Lung (tissue), 12 donors: ENCODE results near the gene KRTAP22-2. TPM values are rescaled to one million over a fixed set of nuclear protein-coding genes. Genes with fewer than 3 reads are reported as not detected.

ENCODE experiments used
- ATAC-seq: fragments of 200-7000 bp; cut with Tn5 transposase; one replicate; pipeline ENCODE4 v1.9.1; 2020; ENCODE audit warnings: moderate number of reproducible peaks; ENCODE audit not compliant: insufficient read depth, low FRiP score
- DNase-seq, 3 donors: peaks; one replicate each; pipeline ENCODE4 v3.0.0-alpha.2; 2013 to 2017
- H3K27ac ChIP-seq, 2 donors: one replicate each; pipeline ENCODE4 v1.5.1; 2013; ENCODE audit warnings: mild to moderate bottlenecking in 2 of 2, moderate library complexity in 2 of 2, control low read depth in 1 of 2, inconsistent platforms in 1 of 2, low read depth in 1 of 2, low read length in 1 of 2
- H3K27me3 ChIP-seq, 3 donors: one replicate each; pipeline ENCODE4 v1.5.1; 2013; ENCODE audit warnings: low read length in 2 of 3; ENCODE audit not compliant: control insufficient read depth in 3 of 3, insufficient read depth in 3 of 3
- H3K36me3 ChIP-seq, 4 donors: one replicate each; pipeline ENCODE4 v1.5.1; 2013; ENCODE audit warnings: low read length in 4 of 4, mild to moderate bottlenecking in 1 of 4, moderate library complexity in 1 of 4; ENCODE audit not compliant: control insufficient read depth in 4 of 4, insufficient read depth in 4 of 4
- H3K4me1 ChIP-seq, 5 donors: one replicate each; pipeline ENCODE4 v1.5.1; 2013; ENCODE audit warnings: low read length in 5 of 5, mild to moderate bottlenecking in 2 of 5, moderate library complexity in 1 of 5; ENCODE audit not compliant: control insufficient read depth in 5 of 5, insufficient read depth in 5 of 5
- H3K4me3 ChIP-seq: one replicate; pipeline ENCODE4 v1.5.1; 2013; ENCODE audit warnings: mild to moderate bottlenecking, control low read depth, moderate library complexity
- H3K9ac ChIP-seq, 2 donors: one replicate each; pipeline ENCODE4 v1.5.1; 2013; ENCODE audit warnings: low read length in 2 of 2, control low read depth in 1 of 2; ENCODE audit not compliant: insufficient read depth in 1 of 2
- H3K9me3 ChIP-seq, 4 donors: one replicate each; pipeline ENCODE4 v1.5.1; 2013; ENCODE audit warnings: low read length in 3 of 4, mild to moderate bottlenecking in 1 of 4, moderate library complexity in 1 of 4; ENCODE audit not compliant: control insufficient read depth in 4 of 4, insufficient read depth in 3 of 4
- CTCF ChIP-seq: IDR thresholded peaks from 2 replicates; pipeline ENCODE4 v1.5.1; 2012; ENCODE audit warnings: mild to moderate bottlenecking; ENCODE audit errors: control extremely low read depth, extremely low read depth
- whole genome bisulfite sequencing, 2 donors: extraction: QIAGEN DNeasy Blood & Tissue Kit; methylation state at CpG; one replicate each; pipeline ENCODE4 v1.1.7; 2013; 5-methylcytosine and 5-hydroxymethylcytosine counted together
- polyA plus RNA-seq, 2 donors: library from polyadenylated mRNA; stranded (reverse); fragments of 200-250 nt; gene quantifications; one replicate each; pipeline ENCODE4 v1.2.1, GENCODE V29; 2013
- total RNA-seq, 2 donors: library from RNA; depleted of rRNA in 1 of 2; stranded (reverse); fragments of >200 nt in 1 of 2; gene quantifications; one replicate each; pipeline ENCODE4 v1.2.1, GENCODE V29; 2014 to 2021
- donor health status: control.
- donor health status: control.
- donor health status: Bipolar disorder and iron deficiency.
- donor health status: healthy.
- donor health status: DM: yes; HTN: yes; CAD: no.

Gene KRTAP22-2
- total and polyA plus RNA-seq, 4 donors, result not detected

- no peak for TF ChIP-seq CTCF
- WGBS, 2 donors, result 92 to 93% methylated on average over 3 of the region's 3 CpGs
- no peaks in the 10 kb centered on the region for H3K27me3 ChIP-seq
- peaks cover 0 to 12% (median 2%) of the 10 kb centered on the region in 4 donors for H3K9me3 ChIP-seq
- H3K36me3 ChIP-seq, result no peaks in the 10 kb centered on the region
- no peak within 1 kb of the TSS for H3K4me3 ChIP-seq
- no peak within 1 kb of the TSS for H3K9ac ChIP-seq
- no peak for DNase-seq
- H3K4me1 ChIP-seq, result no peaks in the 10 kb centered on the region
- no peak within 1 kb of the TSS for H3K27ac ChIP-seq
- no peak for ATAC-seq
These were observed 30.3 kb upstream of the KRTAP22-2 start, which contains the start of gene KRTAP20-4 for GRCh38 chr21:30620522-30620921. TSS of gene KRTAP20-4 (plus strand) at chr21:30620627.

GRCh38 chr21:30620080-30620479 lies 29.9 kb upstream of the KRTAP22-2 start:
- H3K27me3 ChIP-seq, result no peaks in the 10 kb centered on the region
- H3K27ac ChIP-seq, result no peak overlapping the region
- H3K4me3 ChIP-seq, result no peak overlapping the region
- no peak overlapping the region for H3K9ac ChIP-seq
- H3K36me3 ChIP-seq, result no peaks in the 10 kb centered on the region
- DNase-seq, result no peak
- H3K4me1 ChIP-seq, result no peaks in the 10 kb centered on the region
- ATAC-seq, result no peak
- TF ChIP-seq CTCF, result no peak
- peaks cover 0 to 9% (median under 1%) of the 10 kb centered on the region in 4 donors for H3K9me3 ChIP-seq

- Histone ChIP-seq H3K9ac (no peak within 1 kb of the TSS), H3K4me3 (no peak within 1 kb of the TSS), H3K27me3 (no peaks in the 10 kb centered on the region), H3K36me3 (no peaks in the 10 kb centered on the region), H3K27ac (no peak within 1 kb of the TSS), H3K9me3 (no peaks in the 10 kb centered on the region), H3K4me1 (no peaks in the 10 kb centered on the region)
- ATAC-seq (no peak), DNase-seq (no peak)
- no peak for TF ChIP-seq CTCF
- WGBS, 2 donors, result 95% methylated on average over 2 of the region's 2 CpGs
These were observed 25.9 kb upstream of the KRTAP22-2 start, which contains the start of gene KRTAP20-1 for GRCh38 chr21:30616125-30616524. TSS of gene KRTAP20-1 (plus strand) at chr21:30616425. CDS start at chr21:30616455, 30 bp downstream.

GRCh38 chr21:30615199-30615598 lies 25.0 kb upstream of the KRTAP22-2 start:
- no peak for TF ChIP-seq CTCF
- no peak for DNase-seq
- Histone ChIP-seq H3K9ac (no peak overlapping the region), H3K4me1 (no peaks in the 10 kb centered on the region), H3K27me3 (no peaks in the 10 kb centered on the region), H3K27ac (no peak overlapping the region), H3K4me3 (no peak overlapping the region), H3K9me3 (no peaks in the 10 kb centered on the region), H3K36me3 (no peaks in the 10 kb centered on the region)
- ATAC-seq, result no peak
